Uterus (tissue), 4 donors: ENCODE measurements around the gene ALG12. TPM values are rescaled to one million over a fixed set of nuclear protein-coding genes. Genes with fewer than 3 reads are reported as not detected.
A peak's percentile ranks its signal among the peaks of the same experiment; 100 is the strongest.

Experiments
- DNase-seq, 2 donors: peaks; one replicate each; pipeline ENCODE4 v3.0.0-alpha.2; 2019 to 2020
- H3K27ac ChIP-seq, 2 donors: fragments of 200-600 bp; sonication (generic); 1 replicate in 1 of 2; 2 replicates in 1 of 2; pipeline ENCODE4 v1.5.1; 2016 to 2018
- H3K27me3 ChIP-seq, 2 donors: fragments of 200-600 bp; sonication (generic); one replicate each; pipeline ENCODE4 v1.5.1; 2018 to 2019; ENCODE audit warnings: control low read depth in 1 of 2
- H3K36me3 ChIP-seq, 2 donors: fragments of 200-600 bp; sonication (generic); one replicate each; pipeline ENCODE4 v1.5.1; 2019; ENCODE audit warnings: control low read depth in 1 of 2
- H3K4me1 ChIP-seq, 2 donors: fragments of 200-600 bp; sonication (generic); one replicate each; pipeline ENCODE4 v1.5.1; 2018 to 2019; ENCODE audit warnings: control low read depth in 1 of 2
- H3K4me3 ChIP-seq, 2 donors: fragments of 200-600 bp; sonication (generic); 1 replicate in 1 of 2; 2 replicates in 1 of 2; pipeline ENCODE4 v1.5.1; 2018 to 2019; ENCODE audit warnings: mild to moderate bottlenecking in 1 of 2
- H3K9me3 ChIP-seq, 2 donors: fragments of 200-600 bp; sonication (generic); one replicate each; pipeline ENCODE4 v1.5.1; 2019; ENCODE audit warnings: control low read depth in 1 of 2
- POLR2A ChIP-seq, 2 donors: fragments of 450-650 bp; IDR thresholded peaks; one replicate each; pipeline ENCODE4 v1.6.1; 2016; ENCODE audit warnings: antibody characterized with exemption in 2 of 2, mild to moderate bottlenecking in 1 of 2, moderate library complexity in 1 of 2
- intact Hi-C: fragments of 100-400 bp; cut with DNase I; formaldehyde crosslinking; loops from one replicate; pipeline ENCODE4 v1.15.1; 2023; ENCODE audit warnings: low total_unique reads
- total RNA-seq, 4 donors: library from RNA; depleted of rRNA in 3 of 4; stranded (reverse); fragments of >200 nt in 3 of 4; gene quantifications; one replicate each; pipeline versions ENCODE4 v1.1.0 to v1.2.4, GENCODE V29; 2014 to 2023
- TF ChIP-seq, protein P1 (sequence below), 4 experiments: fragments of 200-600 bp in 2 of 4; fragments of 450-650 bp in 2 of 4; sonication (generic) in 2 of 4; IDR thresholded peaks; one replicate each; pipeline ENCODE4 v1.5.1; 2016 to 2019; ENCODE audit warnings: antibody characterized with exemption in 4 of 4, mild to moderate bottlenecking in 2 of 4, moderate library complexity in 1 of 4
- donor health status: DM: yes; HTN: yes; CAD: no.

The ALG12 gene
- 10 to 100 TPM; 11.8 to 22.5 (median 18.3) TPM for total RNA-seq

DNA sequence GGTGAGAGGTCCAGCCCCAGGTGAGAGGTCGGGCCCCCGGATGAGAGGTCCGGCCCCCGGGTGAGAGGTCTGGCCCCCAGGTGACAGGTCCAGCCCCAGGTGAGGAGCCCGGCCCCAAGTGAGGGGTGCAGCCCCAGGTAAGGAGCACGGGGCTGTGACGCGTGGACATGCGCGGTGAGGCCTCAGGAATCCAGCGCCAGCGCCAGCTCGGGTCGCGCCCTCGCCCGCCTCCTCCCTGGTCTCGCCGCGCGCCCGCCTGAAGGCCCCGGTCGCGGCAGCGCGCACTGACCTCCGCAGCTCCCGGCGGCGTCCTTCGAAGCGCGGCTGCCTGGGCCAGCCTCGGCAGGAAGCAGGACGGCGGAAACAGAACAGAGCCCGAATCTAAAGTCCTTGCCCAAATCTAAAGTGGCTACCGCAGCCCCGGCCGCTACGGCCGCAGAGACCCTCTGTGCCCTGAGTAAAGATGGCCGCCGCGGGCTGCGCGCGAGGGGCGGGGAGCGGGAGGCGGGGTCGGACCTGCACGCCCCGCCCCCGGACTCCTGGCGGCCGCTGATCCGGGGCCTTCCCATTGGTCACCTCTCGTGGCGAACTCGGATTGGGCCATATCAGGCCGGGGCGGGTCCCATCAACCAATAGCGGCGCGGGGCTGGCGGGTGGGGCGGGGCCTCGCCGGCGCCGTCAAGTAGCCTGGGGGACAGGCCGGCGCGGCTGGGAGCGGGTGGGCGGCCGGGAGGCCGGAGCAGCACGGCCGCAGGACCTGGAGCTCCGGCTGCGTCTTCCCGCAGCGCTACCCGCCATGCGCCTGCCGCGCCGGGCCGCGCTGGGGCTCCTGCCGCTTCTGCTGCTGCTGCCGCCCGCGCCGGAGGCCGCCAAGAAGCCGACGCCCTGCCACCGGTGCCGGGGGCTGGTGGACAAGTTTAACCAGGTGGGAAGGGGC, at the start of gene ALG12, which contains the start of gene CRELD2:
TSS of gene ALG12 (minus strand) at position 465 of the 937 bp plus-strand sequence. CDS start 4,673 bp downstream, outside the sequence.
TSS of gene CRELD2 (plus strand) at position 661 of the 937 bp plus-strand sequence. CDS start at position 797, 136 bp downstream.
- intact Hi-C loops: no loop called here
- H3K4me3 ChIP-seq: peak within 1 kb of the TSS; percentile 76 to 81
- TF ChIP-seq, protein P1, sequence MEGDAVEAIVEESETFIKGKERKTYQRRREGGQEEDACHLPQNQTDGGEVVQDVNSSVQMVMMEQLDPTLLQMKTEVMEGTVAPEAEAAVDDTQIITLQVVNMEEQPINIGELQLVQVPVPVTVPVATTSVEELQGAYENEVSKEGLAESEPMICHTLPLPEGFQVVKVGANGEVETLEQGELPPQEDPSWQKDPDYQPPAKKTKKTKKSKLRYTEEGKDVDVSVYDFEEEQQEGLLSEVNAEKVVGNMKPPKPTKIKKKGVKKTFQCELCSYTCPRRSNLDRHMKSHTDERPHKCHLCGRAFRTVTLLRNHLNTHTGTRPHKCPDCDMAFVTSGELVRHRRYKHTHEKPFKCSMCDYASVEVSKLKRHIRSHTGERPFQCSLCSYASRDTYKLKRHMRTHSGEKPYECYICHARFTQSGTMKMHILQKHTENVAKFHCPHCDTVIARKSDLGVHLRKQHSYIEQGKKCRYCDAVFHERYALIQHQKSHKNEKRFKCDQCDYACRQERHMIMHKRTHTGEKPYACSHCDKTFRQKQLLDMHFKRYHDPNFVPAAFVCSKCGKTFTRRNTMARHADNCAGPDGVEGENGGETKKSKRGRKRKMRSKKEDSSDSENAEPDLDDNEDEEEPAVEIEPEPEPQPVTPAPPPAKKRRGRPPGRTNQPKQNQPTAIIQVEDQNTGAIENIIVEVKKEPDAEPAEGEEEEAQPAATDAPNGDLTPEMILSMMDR (IDR thresholded peaks at IDR 0.05): peak in 2 of 4 experiments; percentile 11 to 25
- peak; percentile 38 to 79 for TF ChIP-seq POLR2A (IDR thresholded peaks at IDR 0.05)
- peak within 1 kb of the TSS; percentile 88 to 95 for H3K27ac ChIP-seq
- DNase-seq: peak; percentile 97
- no peaks in the 10 kb centered on the region for H3K9me3 ChIP-seq
- no peaks in the 10 kb centered on the region for H3K27me3 ChIP-seq
- H3K4me1 ChIP-seq: peaks cover 0 to 15% of the 10 kb centered on the region in 2 donors
- H3K36me3 ChIP-seq: no peaks in the 10 kb centered on the region

DNA sequence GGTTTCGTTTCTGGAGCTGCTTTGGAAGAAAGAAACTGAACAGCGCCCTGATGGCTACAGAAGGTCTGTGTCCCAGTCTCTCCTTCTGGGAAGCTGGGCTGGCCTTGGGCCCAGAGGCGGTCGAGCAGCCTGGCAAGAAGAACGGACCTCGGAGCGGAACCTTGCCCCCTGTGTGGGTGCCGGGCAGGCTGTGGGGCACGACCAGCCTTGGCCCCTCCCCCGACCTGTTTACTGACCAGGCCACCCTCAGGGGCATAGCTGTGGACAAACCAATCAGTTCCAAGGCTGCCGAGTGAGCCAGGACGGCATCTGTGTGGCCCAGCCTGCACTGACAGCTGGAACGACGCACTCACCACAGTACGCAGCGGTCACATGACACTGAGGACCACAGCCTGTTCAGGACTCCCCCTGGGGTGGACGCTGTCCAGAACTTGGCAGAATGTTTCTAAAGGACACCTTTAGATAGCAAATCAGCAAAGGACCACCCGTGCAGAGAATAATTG, 49.5 kb upstream of the ALG12 start:
- Histone ChIP-seq H3K36me3 (no peaks in the 10 kb centered on the region), H3K4me1 (peaks cover 10 to 62% of the 10 kb centered on the region in 2 donors), H3K9me3 (no peaks in the 10 kb centered on the region), H3K27ac (peak overlapping the region; percentile 93 to 95), H3K27me3 (no peaks in the 10 kb centered on the region), H3K4me3 (peak overlapping the region in 1 of 2 donors; percentile 7)
- TF ChIP-seq POLR2A (IDR thresholded peaks at IDR 0.05): no peak
- TF ChIP-seq, protein P1 (IDR thresholded peaks at IDR 0.05): no peak
- intact Hi-C loops: no loop called here
- peak; percentile 53 to 61 for DNase-seq

DNA sequence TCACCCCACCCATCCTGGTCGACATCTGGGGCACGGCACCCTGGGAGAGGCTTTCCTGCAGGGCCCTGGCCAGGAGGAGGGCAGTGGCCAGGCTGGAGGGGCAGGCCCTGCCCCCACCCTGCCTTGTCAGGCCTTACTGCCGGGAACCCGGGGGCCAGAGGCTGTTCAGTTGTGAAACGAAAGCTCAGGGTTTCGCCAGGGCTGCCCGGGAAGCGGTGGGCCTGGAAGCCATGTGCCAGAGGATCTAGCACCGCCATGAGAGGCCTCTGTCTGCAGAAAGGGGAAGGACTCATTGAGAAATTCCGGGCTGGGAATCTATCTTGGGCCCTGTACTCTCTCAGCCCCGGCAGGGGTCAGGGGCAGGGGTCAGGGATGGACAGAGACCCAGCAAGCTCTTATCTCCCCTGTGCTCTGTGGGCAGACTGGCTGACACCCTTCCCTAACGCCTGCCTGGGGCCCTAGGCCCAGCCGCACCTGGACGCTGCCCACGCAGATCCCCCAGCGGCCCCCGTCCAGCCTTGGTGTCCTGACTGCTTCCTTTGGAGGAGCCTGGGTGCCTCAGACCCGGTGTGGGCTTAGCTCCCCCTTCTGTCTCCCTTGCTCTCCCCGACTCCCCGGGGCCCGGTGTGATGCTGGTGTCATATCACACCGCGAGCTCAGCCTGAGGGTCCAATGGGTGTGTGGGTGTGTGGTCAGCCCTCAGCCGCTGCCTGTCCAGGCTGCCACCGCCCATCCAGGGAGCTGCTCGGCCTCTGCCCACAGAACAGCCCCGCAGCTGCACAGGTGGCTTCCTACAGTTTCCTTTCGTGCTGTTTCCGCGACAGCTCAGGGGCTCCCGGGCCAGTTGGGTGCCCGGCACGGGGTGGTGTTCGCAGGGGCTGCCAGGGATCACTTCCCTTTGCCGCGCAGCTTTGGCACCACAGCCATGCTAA, 48.8 kb upstream of the ALG12 start:
- H3K27me3 ChIP-seq: no peaks in the 10 kb centered on the region
- H3K36me3 ChIP-seq: no peaks in the 10 kb centered on the region
- peak overlapping the region; percentile 93 to 95 for H3K27ac ChIP-seq
- peaks cover 10 to 59% of the 10 kb centered on the region in 2 donors for H3K4me1 ChIP-seq
- no peaks in the 10 kb centered on the region for H3K9me3 ChIP-seq
- peak; percentile 57 to 60 for DNase-seq
- intact Hi-C loops: no loop called here
- TF ChIP-seq POLR2A (IDR thresholded peaks at IDR 0.05): no peak
- TF ChIP-seq, protein P1 (IDR thresholded peaks at IDR 0.05): no peak
- peak overlapping the region; percentile 3 to 7 for H3K4me3 ChIP-seq

DNA sequence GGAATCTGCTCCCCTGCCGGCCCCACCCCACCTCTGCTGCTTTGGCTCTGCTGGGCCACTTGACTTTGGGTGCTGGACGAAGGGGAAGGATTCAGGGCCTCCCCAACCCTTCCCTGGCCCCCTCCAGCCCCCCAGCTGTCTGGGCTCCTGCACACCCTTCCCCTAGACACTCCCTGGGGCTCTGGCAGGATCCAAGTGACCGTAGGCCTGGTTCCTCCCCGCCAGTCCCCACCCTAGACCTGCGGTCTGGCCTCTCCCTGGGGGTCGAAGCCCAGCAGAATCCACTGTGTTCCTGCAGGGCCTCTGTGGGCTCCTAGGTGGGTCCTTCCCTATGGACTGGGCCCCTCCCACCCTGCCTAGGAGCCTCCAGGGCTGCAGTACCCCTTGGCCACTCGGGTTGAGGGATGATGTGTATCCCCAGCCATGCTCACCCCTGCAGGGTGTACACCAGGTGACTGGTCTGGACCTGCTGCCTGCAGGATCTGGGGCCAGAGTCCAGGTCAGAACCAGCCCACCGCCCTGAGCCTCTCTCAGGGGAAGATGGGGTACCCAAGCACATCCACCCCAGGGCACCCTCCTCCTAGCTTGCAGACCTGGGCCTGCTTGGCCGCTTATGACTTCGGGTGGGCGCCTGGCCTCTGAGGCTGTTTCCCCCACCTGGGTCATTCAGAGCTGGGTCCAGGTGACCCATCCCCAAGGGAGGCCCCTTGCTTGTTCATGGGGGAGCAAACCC, 48.0 kb upstream of the ALG12 start:
- Histone ChIP-seq H3K27me3 (no peaks in the 10 kb centered on the region), H3K27ac (peak overlapping the region; percentile 93 to 95), H3K4me1 (peaks cover 10 to 51% of the 10 kb centered on the region in 2 donors), H3K4me3 (no peak overlapping the region), H3K36me3 (no peaks in the 10 kb centered on the region), H3K9me3 (no peaks in the 10 kb centered on the region)
- intact Hi-C loops: no loop called here
- DNase-seq: peak; percentile 18 to 19
- TF ChIP-seq, protein P1 (IDR thresholded peaks at IDR 0.05): no peak
- no peak for TF ChIP-seq POLR2A (IDR thresholded peaks at IDR 0.05)
